Panc1 (cell line): Measurements from ENCODE around the gene CNKSR2. TPM values are rescaled to one million over a fixed set of nuclear protein-coding genes. Genes with fewer than 3 reads are reported as not detected.
"Not testable (repeated sequence)": the region's sequence is repeated elsewhere in the genome, so short reads cannot be mapped to it uniquely, and the experiment has no call there.

Experiments
- ATAC-seq: fragments of 200-7000 bp; cut with Tn5 transposase; 2 replicates; pipeline ENCODE4 v1.9.1; 2020; ENCODE audit warnings: mild to moderate bottlenecking, moderate library complexity
- BruUV-seq: library from RNA; stranded (reverse); fragments of 400-500 nt; replicated peaks from 2 replicates; lab custom pipeline; 2021; lab: Mats Ljungman, UMichigan
- CTCF ChIA-PET: fragments of 300-600 bp; sonication (Branson Sonifier 250); formaldehyde crosslinking; loops from one replicate; lab custom pipeline; 2022; ENCODE audit warnings: antibody characterized with exemption; lab: Charles Lee
- POLR2A ChIA-PET: fragments of 300-600 bp; sonication (Branson Sonifier 250); formaldehyde crosslinking; loops from one replicate; lab custom pipeline; 2022; ENCODE audit warnings: antibody characterized with exemption; lab: Charles Lee
- DNase-seq: peaks from one replicate; pipeline ENCODE4 v3.0.0-alpha.2; 2010; ENCODE audit warnings: low read depth, low spot score
- H3K27ac ChIP-seq: 2 replicates; pipeline ENCODE4 v1.5.1; 2011; ENCODE audit warnings: mild to moderate bottlenecking, low read length, inconsistent platforms
- H3K27me3 ChIP-seq: fragments of 200-500 bp; sonication (Bioruptor generic); 2 replicates; pipeline ENCODE4 v1.6.0; 2014; ENCODE audit warnings: low read length, inconsistent platforms; ENCODE audit not compliant: control insufficient read depth, insufficient read depth
- H3K36me3 ChIP-seq: fragments of 200-500 bp; sonication (Bioruptor generic); 2 replicates; pipeline ENCODE4 v1.5.1; 2014; ENCODE audit warnings: inconsistent platforms, mild to moderate bottlenecking, low read length, moderate library complexity; ENCODE audit not compliant: control insufficient read depth, insufficient read depth
- H3K4me1 ChIP-seq: 2 replicates; pipeline ENCODE4 v1.5.1; 2011; ENCODE audit warnings: inconsistent platforms, mild to moderate bottlenecking, low read length, moderate library complexity; ENCODE audit not compliant: control insufficient read depth, insufficient read depth
- H3K4me3 ChIP-seq, 2 experiments: 2 replicates each; pipeline ENCODE4 v1.5.1; 2011 to 2012; ENCODE audit warnings: low read depth in 2 of 2, low read length in 2 of 2, mild to moderate bottlenecking in 2 of 2, inconsistent platforms in 1 of 2, moderate library complexity in 1 of 2
- H3K9me3 ChIP-seq: fragments of 200-500 bp; sonication (Bioruptor generic); 2 replicates; pipeline ENCODE4 v1.5.1; 2014; ENCODE audit warnings: low read depth, mild to moderate bottlenecking, inconsistent platforms, low read length, moderate library complexity; ENCODE audit not compliant: control insufficient read depth, insufficient read depth
- POLR2AphosphoS5 ChIP-seq: IDR thresholded peaks from 2 replicates; pipeline ENCODE4 v1.6.1; 2012; ENCODE audit warnings: mild to moderate bottlenecking, low read depth, low read length, moderate library complexity
- SIN3A ChIP-seq: IDR thresholded peaks from 2 replicates; pipeline ENCODE4 v1.6.1; 2012; ENCODE audit warnings: low read depth, mild to moderate bottlenecking, low read length, moderate library complexity, borderline replicate concordance; ENCODE audit not compliant: insufficient read depth
- TCF7L2 ChIP-seq: IDR thresholded peaks from 2 replicates; pipeline ENCODE4 v1.6.1; 2011; ENCODE audit warnings: mild to moderate bottlenecking, low read depth, low read length, inconsistent platforms
- in situ Hi-C: cut with HindIII; loops from 2 replicates; pipeline ENCODE4 v1.10.0; 2016; ENCODE audit warnings: low sequenced_read_pairs, low pct_unique_long_range_greater_than_20kb
- intact Hi-C: fragments of 100-400 bp; cut with micrococcal nuclease; formaldehyde crosslinking; loops from one replicate; pipeline ENCODE4 v1.10.0; 2022; ENCODE audit not compliant: unreplicated experiment
- total RNA-seq: library from RNA; stranded (reverse); gene quantifications from one replicate; pipeline ENCODE4 v1.2.1, GENCODE V29; 2021; ENCODE audit not compliant: unreplicated experiment
- TF ChIP-seq, protein P1 (sequence below): fragments of 450-650 bp; IDR thresholded peaks from 2 replicates; pipeline ENCODE4 v1.5.1; 2017; ENCODE audit warnings: mild to moderate bottlenecking
- TF ChIP-seq, protein P2 (sequence below), 2 experiments: IDR thresholded peaks; 2 replicates each; pipeline ENCODE4 v1.6.1; 2011 to 2012; ENCODE audit warnings: low read depth in 2 of 2, control low read depth in 1 of 2, low read length in 1 of 2, mild to moderate bottlenecking in 1 of 2, moderate library complexity in 1 of 2; ENCODE audit not compliant: insufficient read depth in 1 of 2

The CNKSR2 gene
- total RNA-seq, 1 experiment from 2014 or later = not detected

DNA sequence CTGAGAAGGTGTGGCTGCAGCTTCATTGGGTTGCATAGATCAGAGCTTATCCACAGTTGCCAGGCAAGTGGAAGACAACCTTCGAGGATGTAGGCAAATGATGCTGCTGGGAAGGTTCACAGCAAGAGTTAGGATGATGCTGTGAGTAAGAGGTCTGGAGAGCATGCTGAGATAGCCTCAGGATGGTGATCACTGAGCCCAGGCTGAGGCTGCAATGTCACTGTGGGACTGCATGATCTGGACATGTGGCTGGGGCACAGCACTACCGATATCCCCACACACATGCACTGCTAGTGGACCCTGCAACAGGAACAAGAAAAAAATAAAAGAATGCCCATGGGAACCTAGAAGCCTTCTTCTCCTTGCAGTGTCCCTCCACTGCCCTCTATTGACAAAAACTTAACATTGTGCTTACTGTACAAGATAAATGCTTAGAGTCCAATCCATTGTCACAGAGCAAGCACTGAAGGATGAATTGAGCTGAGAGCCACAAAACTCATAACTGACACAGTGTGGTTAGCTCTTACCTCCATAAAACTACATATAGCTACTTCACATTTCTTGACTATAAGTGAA, 105.6 kb downstream of the CNKSR2 start:
- Histone ChIP-seq H3K27ac (no peak overlapping the region), H3K36me3 (no peaks in the 10 kb centered on the region), H3K4me3 (no peak overlapping the region), H3K27me3 (no peaks in the 10 kb centered on the region), H3K4me1 (no peaks in the 10 kb centered on the region), H3K9me3 (no peaks in the 10 kb centered on the region)
- in situ Hi-C loops = no loop called here
- intact Hi-C loops = loop anchor here (10.0 kb wide), 1 partner anchor 945 kb away; no protein-coding TSS in a partner anchor
- ChIA-PET CTCF (interaction anchor here (0.6 to 1.0 kb wide), 2 partner anchors 593 to 950 kb away, joined by 4 to 6 read pairs; no protein-coding TSS in a partner anchor), POLR2A (no interaction called here)
- DNase-seq (peak; percentile 12), ATAC-seq (0 out of 2 replicates have a peak, but pooled peaks have one; percentile 60)
- BruUV-seq = no TSS peak
- TF ChIP-seq, protein P1, sequence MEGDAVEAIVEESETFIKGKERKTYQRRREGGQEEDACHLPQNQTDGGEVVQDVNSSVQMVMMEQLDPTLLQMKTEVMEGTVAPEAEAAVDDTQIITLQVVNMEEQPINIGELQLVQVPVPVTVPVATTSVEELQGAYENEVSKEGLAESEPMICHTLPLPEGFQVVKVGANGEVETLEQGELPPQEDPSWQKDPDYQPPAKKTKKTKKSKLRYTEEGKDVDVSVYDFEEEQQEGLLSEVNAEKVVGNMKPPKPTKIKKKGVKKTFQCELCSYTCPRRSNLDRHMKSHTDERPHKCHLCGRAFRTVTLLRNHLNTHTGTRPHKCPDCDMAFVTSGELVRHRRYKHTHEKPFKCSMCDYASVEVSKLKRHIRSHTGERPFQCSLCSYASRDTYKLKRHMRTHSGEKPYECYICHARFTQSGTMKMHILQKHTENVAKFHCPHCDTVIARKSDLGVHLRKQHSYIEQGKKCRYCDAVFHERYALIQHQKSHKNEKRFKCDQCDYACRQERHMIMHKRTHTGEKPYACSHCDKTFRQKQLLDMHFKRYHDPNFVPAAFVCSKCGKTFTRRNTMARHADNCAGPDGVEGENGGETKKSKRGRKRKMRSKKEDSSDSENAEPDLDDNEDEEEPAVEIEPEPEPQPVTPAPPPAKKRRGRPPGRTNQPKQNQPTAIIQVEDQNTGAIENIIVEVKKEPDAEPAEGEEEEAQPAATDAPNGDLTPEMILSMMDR = peak; percentile 75
- TF ChIP-seq POLR2AphosphoS5 = no peak

DNA sequence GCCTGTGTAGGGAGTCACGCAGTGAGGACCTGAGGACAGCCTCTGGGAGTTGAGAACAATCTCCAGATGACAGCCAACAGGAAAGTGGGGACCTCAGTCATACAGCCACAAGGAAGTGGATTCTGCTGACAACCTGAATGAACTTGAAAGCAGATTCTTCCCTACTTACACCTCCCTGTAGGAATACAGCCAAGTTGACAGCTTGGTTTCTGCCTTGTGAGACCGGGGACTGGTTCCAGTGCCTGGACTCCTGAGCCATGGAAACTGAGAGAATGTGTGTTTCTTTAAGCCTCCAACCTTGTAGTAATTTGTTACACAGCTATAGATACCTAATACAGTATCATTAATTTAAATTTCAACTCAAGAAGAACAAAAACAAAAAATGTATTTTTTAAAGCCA, 107.5 kb downstream of the CNKSR2 start:
- ChIA-PET POLR2A (no interaction called here), CTCF (no interaction called here)
- H3K27me3 ChIP-seq = no peaks in the 10 kb centered on the region
- no peak overlapping the region for H3K4me3 ChIP-seq
- in situ Hi-C loops (no loop called here), intact Hi-C loops (no loop called here)
- no peak for ATAC-seq
- no peaks in the 10 kb centered on the region for H3K9me3 ChIP-seq
- H3K4me1 ChIP-seq = no peaks in the 10 kb centered on the region
- no peak for DNase-seq
- no TSS peak for BruUV-seq
- H3K36me3 ChIP-seq = no peaks in the 10 kb centered on the region
- H3K27ac ChIP-seq = no peak overlapping the region
- TF ChIP-seq, protein P1 = no peak
- TF ChIP-seq SIN3A = no peak
- no peak for TF ChIP-seq POLR2AphosphoS5
- TF ChIP-seq, protein P2, sequence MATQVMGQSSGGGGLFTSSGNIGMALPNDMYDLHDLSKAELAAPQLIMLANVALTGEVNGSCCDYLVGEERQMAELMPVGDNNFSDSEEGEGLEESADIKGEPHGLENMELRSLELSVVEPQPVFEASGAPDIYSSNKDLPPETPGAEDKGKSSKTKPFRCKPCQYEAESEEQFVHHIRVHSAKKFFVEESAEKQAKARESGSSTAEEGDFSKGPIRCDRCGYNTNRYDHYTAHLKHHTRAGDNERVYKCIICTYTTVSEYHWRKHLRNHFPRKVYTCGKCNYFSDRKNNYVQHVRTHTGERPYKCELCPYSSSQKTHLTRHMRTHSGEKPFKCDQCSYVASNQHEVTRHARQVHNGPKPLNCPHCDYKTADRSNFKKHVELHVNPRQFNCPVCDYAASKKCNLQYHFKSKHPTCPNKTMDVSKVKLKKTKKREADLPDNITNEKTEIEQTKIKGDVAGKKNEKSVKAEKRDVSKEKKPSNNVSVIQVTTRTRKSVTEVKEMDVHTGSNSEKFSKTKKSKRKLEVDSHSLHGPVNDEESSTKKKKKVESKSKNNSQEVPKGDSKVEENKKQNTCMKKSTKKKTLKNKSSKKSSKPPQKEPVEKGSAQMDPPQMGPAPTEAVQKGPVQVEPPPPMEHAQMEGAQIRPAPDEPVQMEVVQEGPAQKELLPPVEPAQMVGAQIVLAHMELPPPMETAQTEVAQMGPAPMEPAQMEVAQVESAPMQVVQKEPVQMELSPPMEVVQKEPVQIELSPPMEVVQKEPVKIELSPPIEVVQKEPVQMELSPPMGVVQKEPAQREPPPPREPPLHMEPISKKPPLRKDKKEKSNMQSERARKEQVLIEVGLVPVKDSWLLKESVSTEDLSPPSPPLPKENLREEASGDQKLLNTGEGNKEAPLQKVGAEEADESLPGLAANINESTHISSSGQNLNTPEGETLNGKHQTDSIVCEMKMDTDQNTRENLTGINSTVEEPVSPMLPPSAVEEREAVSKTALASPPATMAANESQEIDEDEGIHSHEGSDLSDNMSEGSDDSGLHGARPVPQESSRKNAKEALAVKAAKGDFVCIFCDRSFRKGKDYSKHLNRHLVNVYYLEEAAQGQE (IDR thresholded peaks at IDR 0.05; ENCODE audit: insufficient read depth in 1 of 2, low read depth in 2 of 2, low read length in 1 of 2) = no peak
- TF ChIP-seq TCF7L2 = no peak

DNA sequence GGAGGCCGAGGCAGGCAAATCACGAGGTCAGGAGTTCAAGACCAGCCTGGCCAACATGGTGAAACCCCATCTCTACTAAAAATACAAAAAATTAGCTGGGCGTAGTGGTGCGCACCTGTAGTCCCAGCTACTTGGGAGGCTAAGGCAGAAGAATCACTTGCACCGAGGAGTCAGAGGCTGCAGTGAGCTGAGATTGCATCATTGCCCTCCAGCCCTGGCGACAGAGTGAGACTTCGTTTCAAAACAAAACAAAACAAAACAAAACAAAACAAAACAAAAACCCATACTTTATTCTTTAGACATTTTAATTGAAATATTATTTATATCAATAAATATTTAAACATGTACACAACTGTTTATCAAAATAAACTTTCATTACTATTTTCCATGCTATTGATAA, 109.8 kb downstream of the CNKSR2 start:
- BruUV-seq, H3K4me3 ChIP-seq, ATAC-seq, POLR2A ChIA-PET, in situ Hi-C loops, DNase-seq, H3K4me1 ChIP-seq, H3K27me3 ChIP-seq, intact Hi-C loops, H3K36me3 ChIP-seq, H3K27ac ChIP-seq, H3K9me3 ChIP-seq: not testable (repeated sequence)
- CTCF ChIA-PET = interaction anchor here (0.5 to 0.6 kb wide), 2 partner anchors 75 to 954 kb away, joined by 3 read pairs; no protein-coding TSS in a partner anchor
